Measurements from ENCODE around the gene DPEP1.

DNA sequence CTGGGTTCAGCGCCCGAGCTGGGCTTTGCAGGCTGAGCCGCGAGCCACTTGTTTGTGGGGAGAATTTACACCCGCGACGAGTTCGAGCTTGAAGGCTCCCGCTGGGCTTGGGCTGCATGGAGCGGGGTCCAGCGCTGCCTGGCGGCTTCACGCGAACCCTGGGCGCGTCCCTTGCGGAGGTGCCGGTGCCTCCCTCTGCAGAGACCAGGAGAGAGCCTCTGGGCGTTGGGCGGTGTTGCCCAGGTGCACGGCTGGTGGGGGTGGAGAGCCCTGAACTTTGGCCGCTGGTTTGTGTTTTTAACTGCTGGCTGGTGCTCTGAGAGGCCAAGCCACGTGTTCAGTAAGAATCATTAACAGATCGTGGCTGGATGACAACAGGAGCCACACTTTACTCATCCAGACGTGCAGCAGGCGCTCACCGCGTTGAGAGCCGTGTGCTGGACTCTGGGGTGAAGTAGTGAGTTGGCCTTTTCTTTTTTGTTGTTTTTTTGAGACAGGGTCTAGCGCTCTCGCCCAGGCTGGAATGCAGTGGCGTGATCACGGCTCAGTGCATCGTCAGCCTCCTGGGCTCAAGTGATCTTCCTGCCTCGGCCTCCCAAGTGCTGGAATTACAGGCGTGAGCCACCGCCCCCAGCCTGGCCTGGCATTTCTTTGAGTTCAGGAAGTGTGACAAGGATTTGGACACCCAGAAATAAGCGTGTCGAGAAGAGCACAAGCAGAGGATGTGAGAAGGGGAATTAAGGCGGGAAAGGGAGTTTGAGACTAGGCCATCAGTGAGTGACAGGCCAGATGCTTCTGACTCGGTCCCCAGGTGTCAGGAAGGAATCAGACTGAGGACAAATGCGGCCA, 73.9 kb downstream of the DPEP1 start:
- TF ChIP-seq, protein P1, sequence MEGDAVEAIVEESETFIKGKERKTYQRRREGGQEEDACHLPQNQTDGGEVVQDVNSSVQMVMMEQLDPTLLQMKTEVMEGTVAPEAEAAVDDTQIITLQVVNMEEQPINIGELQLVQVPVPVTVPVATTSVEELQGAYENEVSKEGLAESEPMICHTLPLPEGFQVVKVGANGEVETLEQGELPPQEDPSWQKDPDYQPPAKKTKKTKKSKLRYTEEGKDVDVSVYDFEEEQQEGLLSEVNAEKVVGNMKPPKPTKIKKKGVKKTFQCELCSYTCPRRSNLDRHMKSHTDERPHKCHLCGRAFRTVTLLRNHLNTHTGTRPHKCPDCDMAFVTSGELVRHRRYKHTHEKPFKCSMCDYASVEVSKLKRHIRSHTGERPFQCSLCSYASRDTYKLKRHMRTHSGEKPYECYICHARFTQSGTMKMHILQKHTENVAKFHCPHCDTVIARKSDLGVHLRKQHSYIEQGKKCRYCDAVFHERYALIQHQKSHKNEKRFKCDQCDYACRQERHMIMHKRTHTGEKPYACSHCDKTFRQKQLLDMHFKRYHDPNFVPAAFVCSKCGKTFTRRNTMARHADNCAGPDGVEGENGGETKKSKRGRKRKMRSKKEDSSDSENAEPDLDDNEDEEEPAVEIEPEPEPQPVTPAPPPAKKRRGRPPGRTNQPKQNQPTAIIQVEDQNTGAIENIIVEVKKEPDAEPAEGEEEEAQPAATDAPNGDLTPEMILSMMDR (IDR thresholded peaks at IDR 0.05) = no peak
- TF ChIP-seq POLR2A (IDR thresholded peaks at IDR 0.05) = no peak
